HG02798 (cell line): Measurements from ENCODE around the gene PTGDS.
"Not testable (repeated sequence)": the region's sequence is repeated elsewhere in the genome, so short reads cannot be mapped to it uniquely, and the experiment has no call there.

ENCODE experiments used
- ATAC-seq: cut with Tn5 transposase; IDR thresholded peaks from one replicate; pipeline ENCODE4 v1.9.1; 2021; ENCODE audit warnings: mild to moderate bottlenecking; ENCODE audit not compliant: unreplicated experiment, poor library complexity

The PTGDS gene

GRCh38 chr9:136985853-136986252 lies 8.5 kb downstream of the PTGDS start:
- ATAC-seq, result no peak

- ATAC-seq, result no peak
These were observed 11.6 kb downstream of the PTGDS start for GRCh38 chr9:136988872-136989271.

GRCh38 chr9:136990242-136990911 lies 13.1 kb downstream of the PTGDS start:
- ATAC-seq, result no peak

- ATAC-seq, result peak; percentile 89
These were observed 14.9 kb downstream of the PTGDS start, which contains the start of gene PAXX for GRCh38 chr9:136991993-136992818. Gene PAXX (plus strand): TSS chr9:136992422. CDS start chr9:136992444, 22 bp downstream.

GRCh38 chr9:136992819-136993369 lies 15.6 kb downstream of the PTGDS start:
- no peak for ATAC-seq

GRCh38 chr9:136994180-136994887 lies 17.0 kb downstream of the PTGDS start:
- ATAC-seq, result no peak

GRCh38 chr9:136994888-136995230 lies 17.6 kb downstream of the PTGDS start:
- no peak for ATAC-seq

- no peak for ATAC-seq
These were observed 18.1 kb downstream of the PTGDS start for GRCh38 chr9:136995362-136995761.

- no peak for ATAC-seq
These were observed 18.5 kb downstream of the PTGDS start for GRCh38 chr9:136995772-136996311.

- no peak for ATAC-seq
These were observed 19.3 kb downstream of the PTGDS start, which contains the start of gene CLIC3 for GRCh38 chr9:136996361-136997292. Gene CLIC3 (minus strand): TSS chr9:136996568. CDS start chr9:136996543, 25 bp downstream.

GRCh38 chr9:136997371-136997770 lies 20.1 kb downstream of the PTGDS start:
- no peak for ATAC-seq

GRCh38 chr9:136997830-136998234 lies 20.5 kb downstream of the PTGDS start:
- ATAC-seq, result no peak

- ATAC-seq, result peak; percentile 81
These were observed 23.1 kb downstream of the PTGDS start for GRCh38 chr9:137000177-137000930.

GRCh38 chr9:137001857-137002645 lies 24.7 kb downstream of the PTGDS start:
- no peak for ATAC-seq

- no peak for ATAC-seq
These were observed 25.3 kb downstream of the PTGDS start for GRCh38 chr9:137002646-137003041.

- ATAC-seq, result not testable (repeated sequence)
These were observed 27.0 kb downstream of the PTGDS start for GRCh38 chr9:137004285-137004684.

- no peak for ATAC-seq
These were observed 29.1 kb downstream of the PTGDS start for GRCh38 chr9:137006116-137007003.
